Measurements from ENCODE around the gene ETV2. TPM values are rescaled to one million over a fixed set of nuclear protein-coding genes. Genes with fewer than 3 reads are reported as not detected.
A peak's percentile ranks its signal among the peaks of the same experiment; 100 is the strongest.

Gene ETV2
- total RNA-seq, 6 experiments from 2014 or later = 0.38 to 1.2 (median 0.57) TPM; not detected in 2

DNA sequence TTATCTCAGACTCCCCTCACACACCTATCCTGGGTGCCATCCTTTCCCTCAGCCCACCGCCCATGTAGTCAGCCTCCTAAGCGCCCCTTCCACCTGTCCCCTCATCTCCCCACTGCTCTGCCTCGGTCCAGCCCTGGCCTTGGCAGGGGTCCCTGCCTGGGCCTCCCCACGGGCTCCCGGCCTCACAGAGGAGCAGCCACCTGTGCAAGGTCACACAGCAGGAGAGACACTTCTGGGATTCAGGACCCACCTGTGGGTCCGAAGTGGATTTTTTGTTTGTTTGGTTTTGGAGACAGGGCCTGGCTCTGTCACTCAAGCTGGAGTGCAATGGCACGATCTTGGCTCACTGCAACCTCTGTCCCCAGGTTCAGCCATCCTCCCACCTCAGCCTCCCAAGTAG lies 24.1 kb downstream of the ETV2 start:
- TF ChIP-seq POLR2A (IDR thresholded peaks at IDR 0.05) = no peak
- TF ChIP-seq, protein P1, sequence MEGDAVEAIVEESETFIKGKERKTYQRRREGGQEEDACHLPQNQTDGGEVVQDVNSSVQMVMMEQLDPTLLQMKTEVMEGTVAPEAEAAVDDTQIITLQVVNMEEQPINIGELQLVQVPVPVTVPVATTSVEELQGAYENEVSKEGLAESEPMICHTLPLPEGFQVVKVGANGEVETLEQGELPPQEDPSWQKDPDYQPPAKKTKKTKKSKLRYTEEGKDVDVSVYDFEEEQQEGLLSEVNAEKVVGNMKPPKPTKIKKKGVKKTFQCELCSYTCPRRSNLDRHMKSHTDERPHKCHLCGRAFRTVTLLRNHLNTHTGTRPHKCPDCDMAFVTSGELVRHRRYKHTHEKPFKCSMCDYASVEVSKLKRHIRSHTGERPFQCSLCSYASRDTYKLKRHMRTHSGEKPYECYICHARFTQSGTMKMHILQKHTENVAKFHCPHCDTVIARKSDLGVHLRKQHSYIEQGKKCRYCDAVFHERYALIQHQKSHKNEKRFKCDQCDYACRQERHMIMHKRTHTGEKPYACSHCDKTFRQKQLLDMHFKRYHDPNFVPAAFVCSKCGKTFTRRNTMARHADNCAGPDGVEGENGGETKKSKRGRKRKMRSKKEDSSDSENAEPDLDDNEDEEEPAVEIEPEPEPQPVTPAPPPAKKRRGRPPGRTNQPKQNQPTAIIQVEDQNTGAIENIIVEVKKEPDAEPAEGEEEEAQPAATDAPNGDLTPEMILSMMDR (IDR thresholded peaks at IDR 0.05) = no peak
- 77% methylated on average over 7 of the region's 7 CpGs for WGBS (ENCODE audit: insufficient coverage, low coverage, low lambda C conversion rate, missing lambda C conversion rate)
- Histone ChIP-seq H3K27me3 (no peaks in the 10 kb centered on the region), H3K9me3 (no peaks in the 10 kb centered on the region), H3K4me3 (no peak overlapping the region), H3K36me3 (no peaks in the 10 kb centered on the region), H3K27ac (no peak overlapping the region), H3K4me1 (peaks cover 0 to 14% (median 7%) of the 10 kb centered on the region in 4 donors)
- intact Hi-C loops (cut with DNase I) = no loop called here
- DNase-seq = no peak
- ATAC-seq = no peak

DNA sequence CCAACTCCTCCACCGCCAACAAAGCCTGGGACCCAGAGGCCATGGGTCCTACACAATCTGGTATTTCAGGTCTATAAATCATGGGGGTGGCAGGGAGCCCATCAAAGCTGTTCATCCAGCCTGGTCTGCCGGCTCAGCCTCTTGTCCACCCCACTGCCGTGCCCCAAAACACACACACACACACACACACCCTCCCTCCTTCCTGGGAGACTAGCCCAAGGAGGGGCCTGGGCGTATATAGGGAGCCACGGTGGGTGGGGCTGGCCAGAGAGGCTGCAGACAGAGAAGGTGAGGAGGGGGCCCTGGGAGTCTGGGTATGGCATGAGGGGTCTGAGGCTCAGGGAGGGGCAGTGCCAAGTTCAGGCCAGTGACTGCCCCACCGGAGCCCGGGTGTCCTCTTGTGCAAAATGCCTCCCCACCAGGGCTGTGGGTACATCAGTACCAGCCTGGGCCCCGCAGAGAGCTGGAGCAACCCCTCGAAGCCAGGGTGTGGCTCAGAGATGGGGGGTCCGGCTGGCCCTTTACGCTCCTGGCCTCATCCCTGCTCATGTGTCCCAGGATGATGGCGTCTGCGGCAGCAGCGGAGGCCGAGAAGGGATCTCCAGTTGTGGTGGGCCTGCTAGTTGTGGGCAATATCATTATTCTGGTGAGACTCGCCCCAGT lies 24.8 kb downstream of the ETV2 start, which contains the start of gene UPK1A:
UPK1A (plus strand) TSS at position 267 of the 663 bp plus-strand sequence; CDS start at position 563, 296 bp downstream.
- DNase-seq (no peak), ATAC-seq (peak in 1 of 4 donors; percentile 6)
- Histone ChIP-seq H3K36me3 (no peaks in the 10 kb centered on the region), H3K4me3 (no peak within 1 kb of the TSS), H3K9me3 (no peaks in the 10 kb centered on the region), H3K4me1 (peaks cover 0 to 13% (median 4%) of the 10 kb centered on the region in 4 donors), H3K27me3 (no peaks in the 10 kb centered on the region), H3K27ac (no peak within 1 kb of the TSS)
- 30% methylated on average over 2 of the region's 16 CpGs for WGBS (ENCODE audit: insufficient coverage, low coverage, low lambda C conversion rate, missing lambda C conversion rate)
- intact Hi-C loops (cut with DNase I) = no loop called here
- TF ChIP-seq POLR2A (IDR thresholded peaks at IDR 0.05) = no peak
- TF ChIP-seq, protein P1 (IDR thresholded peaks at IDR 0.05) = no peak

DNA sequence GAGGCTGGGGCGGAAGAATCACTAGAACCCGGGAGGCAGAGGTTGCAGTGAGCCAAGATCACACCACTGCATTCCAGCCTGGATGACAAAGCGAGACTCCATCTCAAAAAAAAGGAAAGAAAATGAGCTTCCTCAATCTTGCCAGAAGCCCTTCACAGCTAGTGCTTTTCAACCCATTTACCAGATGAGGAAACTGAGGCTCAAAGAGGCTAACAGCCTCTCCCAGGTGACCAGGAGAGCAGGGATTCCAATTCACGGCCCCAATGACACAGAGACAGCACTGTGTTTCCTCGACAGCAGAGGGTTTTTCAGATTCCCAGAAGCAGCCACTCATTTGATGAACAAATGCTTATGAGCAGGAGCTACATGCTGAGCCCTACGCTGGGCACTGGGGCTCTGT lies 28.0 kb downstream of the ETV2 start:
- no peak for ATAC-seq
- Histone ChIP-seq H3K27ac (no peak overlapping the region), H3K36me3 (no peaks in the 10 kb centered on the region), H3K4me3 (no peak overlapping the region), H3K9me3 (no peaks in the 10 kb centered on the region), H3K4me1 (peaks cover 0 to 5% (median 0%) of the 10 kb centered on the region in 4 donors), H3K27me3 (no peaks in the 10 kb centered on the region)
- intact Hi-C loops (cut with DNase I) = no loop called here
- 78% methylated on average over 4 of the region's 6 CpGs for WGBS (ENCODE audit: insufficient coverage, low coverage, low lambda C conversion rate, missing lambda C conversion rate)
- no peak for TF ChIP-seq POLR2A (IDR thresholded peaks at IDR 0.05)
- TF ChIP-seq, protein P1 (IDR thresholded peaks at IDR 0.05) = no peak
- DNase-seq = no peak

DNA sequence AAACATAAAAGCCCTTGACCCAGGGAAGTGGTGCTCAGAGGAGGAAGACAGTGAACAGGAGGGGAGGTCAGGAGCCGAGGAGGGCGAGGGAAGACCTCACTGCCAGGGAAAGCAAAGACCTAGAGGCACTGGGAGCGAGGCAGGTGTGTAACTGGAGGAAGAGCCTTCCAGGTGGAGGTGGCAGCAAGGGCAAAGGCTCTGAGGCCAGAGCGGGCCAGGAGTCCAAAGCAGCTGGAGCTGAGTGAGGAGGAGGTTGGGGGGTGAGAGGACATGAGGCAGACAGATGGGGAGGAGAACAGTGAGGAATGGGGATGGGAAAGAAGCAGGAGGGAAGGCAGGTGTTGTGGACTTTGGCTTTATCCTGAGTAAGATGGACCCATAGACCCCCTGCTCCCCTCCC lies 28.4 kb downstream of the ETV2 start:
- TF ChIP-seq POLR2A (IDR thresholded peaks at IDR 0.05) = no peak
- TF ChIP-seq, protein P1 (IDR thresholded peaks at IDR 0.05) = no peak
- intact Hi-C loops (cut with DNase I) = no loop called here
- no peak for ATAC-seq

More for the DNA sequence above, 28.4 kb downstream of the ETV2 start:
- no peak overlapping the region for H3K4me3 ChIP-seq
- no peaks in the 10 kb centered on the region for H3K36me3 ChIP-seq
- H3K9me3 ChIP-seq = no peaks in the 10 kb centered on the region
- H3K27me3 ChIP-seq = no peaks in the 10 kb centered on the region
- H3K27ac ChIP-seq = no peak overlapping the region
- 51% methylated on average over 4 of the region's 4 CpGs for WGBS (ENCODE audit: insufficient coverage, low coverage, low lambda C conversion rate, missing lambda C conversion rate)
- DNase-seq = no peak
- peaks cover 0 to 5% (median 0%) of the 10 kb centered on the region in 4 donors for H3K4me1 ChIP-seq

Data from right lobe of liver (tissue), 6 donors.